OCI-M2 (cell line): ENCODE data around the gene SMTN.

Experiments
- DNase-seq: peaks from one replicate; lab custom pipeline; 2025; ENCODE audit not compliant: unreplicated experiment; lab: John Stamatoyannopoulos, UW

The SMTN gene

GRCh38 chr22:31148953-31149627 lies 68.0 kb downstream of the SMTN start:
- DNase-seq, result peak; percentile 21

GRCh38 chr22:31150615-31151014 lies 69.5 kb downstream of the SMTN start:
- no peak for DNase-seq

GRCh38 chr22:31151872-31152271 lies 70.8 kb downstream of the SMTN start:
- DNase-seq, result no peak

GRCh38 chr22:31153357-31153756 lies 72.2 kb downstream of the SMTN start:
- no peak for DNase-seq
